ENCODE measurements around the gene HSPA1B.
"Not testable (repeated sequence)": the region's sequence is repeated elsewhere in the genome, so short reads cannot be mapped to it uniquely, and the experiment has no call there.

Gene HSPA1B

DNA sequence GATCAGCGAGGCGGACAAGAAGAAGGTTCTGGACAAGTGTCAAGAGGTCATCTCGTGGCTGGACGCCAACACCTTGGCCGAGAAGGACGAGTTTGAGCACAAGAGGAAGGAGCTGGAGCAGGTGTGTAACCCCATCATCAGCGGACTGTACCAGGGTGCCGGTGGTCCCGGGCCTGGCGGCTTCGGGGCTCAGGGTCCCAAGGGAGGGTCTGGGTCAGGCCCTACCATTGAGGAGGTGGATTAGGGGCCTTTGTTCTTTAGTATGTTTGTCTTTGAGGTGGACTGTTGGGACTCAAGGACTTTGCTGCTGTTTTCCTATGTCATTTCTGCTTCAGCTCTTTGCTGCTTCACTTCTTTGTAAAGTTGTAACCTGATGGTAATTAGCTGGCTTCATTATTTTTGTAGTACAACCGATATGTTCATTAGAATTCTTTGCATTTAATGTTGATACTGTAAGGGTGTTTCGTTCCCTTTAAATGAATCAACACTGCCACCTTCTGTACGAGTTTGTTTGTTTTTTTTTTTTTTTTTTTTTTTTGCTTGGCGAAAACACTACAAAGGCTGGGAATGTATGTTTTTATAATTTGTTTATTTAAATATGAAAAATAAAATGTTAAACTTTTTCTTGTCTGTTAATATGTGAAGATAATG is 2.2 kb downstream of the HSPA1B start:
- no peak for FAIRE-seq
- TF ChIP-seq POLR2A (IDR thresholded peaks at IDR 0.05; ENCODE audit: low read depth, low read length): no peak
- DNase-seq (ENCODE audit: insufficient read length, low spot score): no peak

DNA sequence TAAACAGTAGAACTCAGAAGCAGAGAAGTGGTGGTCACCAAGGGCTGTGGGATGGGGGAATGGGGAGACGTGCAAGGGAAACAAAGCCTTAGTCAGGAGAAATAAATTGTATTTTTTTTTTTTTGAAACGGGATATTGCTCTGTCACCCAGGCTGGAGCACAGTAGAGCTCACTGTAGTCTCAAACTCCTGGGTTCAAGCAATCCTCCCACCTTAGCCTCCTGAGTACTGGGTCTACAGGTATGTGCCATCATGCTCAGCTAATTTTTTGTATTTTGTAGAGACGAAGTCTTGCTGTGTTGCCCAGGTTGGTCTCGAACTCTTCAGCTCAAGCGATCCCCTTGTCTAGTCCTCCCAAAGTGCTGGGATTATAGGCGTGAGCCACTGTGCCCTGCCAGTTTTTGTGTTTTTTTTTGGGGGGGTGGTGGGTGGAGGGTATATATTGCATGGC is 3.4 kb downstream of the HSPA1B start:
- no peak for TF ChIP-seq POLR2A (IDR thresholded peaks at IDR 0.05; ENCODE audit: low read depth, low read length)
- FAIRE-seq: no peak
- DNase-seq (ENCODE audit: insufficient read length, low spot score): no peak

DNA sequence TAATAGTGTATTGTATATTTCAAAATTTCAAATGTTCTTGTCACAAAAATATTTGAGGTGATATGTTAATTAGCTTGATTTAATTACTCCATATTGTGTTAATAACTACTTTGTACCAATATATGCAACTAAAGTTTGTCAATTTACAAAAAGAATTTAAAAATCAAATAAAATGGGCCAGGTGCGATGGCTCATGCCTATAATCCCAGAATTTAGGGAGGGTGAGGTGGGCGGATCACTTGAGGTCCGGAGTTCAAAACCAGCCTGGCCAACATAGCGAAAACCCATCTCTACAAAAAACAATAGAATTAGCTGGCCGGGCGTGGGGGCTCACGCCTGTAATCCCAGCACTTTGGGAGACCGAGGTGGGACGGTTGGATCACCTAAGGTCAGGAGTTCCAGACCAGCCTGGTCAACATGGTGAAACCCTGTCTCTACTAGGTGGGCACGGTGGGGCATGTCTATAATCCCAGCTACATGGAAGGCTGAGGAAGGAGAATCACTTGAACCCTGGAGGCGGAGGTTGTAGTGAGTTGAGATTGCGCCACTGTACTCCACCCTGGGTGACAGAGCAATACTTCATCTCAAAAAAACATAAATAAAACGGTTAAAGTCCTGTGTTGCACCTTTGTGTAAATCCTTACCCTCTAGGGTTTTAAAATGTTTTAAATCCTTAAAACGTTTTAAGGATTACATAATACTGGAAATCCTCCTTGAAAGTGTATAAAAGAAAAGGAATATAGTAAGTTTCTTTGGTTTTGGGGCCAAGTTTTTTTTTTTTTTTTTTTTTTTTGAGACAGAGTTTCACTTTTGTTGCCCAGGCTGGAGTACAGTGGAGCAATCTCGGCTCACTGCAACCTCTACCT is 4.0 kb downstream of the HSPA1B start:
- FAIRE-seq (no peak), DNase-seq (ENCODE audit: insufficient read length, low spot score) (no peak)
- no peak for TF ChIP-seq POLR2A (IDR thresholded peaks at IDR 0.05; ENCODE audit: low read depth, low read length)

DNA sequence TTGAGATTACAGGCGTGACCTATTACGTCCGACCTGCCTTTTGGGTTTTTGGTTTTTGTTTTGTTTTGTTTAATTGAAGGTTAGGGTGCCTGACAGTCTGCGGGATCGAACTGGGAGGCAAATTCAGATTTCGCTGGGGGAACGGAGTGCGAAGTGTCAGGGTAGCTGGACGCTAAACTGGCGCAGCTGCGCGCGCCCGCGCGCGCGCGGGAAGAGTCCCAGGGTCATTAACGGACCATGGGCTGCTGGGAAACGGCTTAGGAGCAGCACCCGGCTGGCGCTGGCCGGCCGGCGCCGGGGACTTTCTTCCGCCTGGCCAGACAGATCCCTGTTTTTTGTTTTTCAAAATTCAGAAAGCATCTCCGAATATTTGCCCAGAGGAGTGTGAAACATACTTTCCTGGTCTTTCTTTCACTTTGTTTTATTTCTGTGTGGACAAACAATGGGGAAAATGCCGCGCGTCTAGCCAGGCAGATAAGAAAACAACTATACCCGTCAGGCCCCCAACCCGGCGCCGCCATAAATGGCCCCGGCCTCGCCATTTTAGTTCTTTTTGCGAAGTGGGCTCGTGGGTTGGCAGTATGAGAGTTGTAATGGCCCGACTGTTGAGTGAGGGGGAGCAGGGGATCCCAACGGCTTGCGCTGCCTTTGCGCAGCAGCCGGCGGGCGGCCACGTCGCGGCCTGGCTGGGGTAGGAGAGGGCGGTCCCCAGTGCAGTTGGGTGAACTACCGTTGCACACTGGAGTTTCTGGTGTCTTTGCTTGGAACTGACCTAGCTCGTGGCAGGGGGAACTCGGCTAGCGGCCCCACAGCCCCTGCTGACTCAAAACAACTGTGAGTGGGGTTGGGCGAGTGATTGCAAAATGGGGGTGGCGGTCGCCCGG is 7.1 kb downstream of the HSPA1B start:
- FAIRE-seq (no peak), DNase-seq (ENCODE audit: insufficient read length, low spot score) (peak; percentile 78)
- peak; percentile 93 for TF ChIP-seq POLR2A (IDR thresholded peaks at IDR 0.05; ENCODE audit: low read depth, low read length)

DNA sequence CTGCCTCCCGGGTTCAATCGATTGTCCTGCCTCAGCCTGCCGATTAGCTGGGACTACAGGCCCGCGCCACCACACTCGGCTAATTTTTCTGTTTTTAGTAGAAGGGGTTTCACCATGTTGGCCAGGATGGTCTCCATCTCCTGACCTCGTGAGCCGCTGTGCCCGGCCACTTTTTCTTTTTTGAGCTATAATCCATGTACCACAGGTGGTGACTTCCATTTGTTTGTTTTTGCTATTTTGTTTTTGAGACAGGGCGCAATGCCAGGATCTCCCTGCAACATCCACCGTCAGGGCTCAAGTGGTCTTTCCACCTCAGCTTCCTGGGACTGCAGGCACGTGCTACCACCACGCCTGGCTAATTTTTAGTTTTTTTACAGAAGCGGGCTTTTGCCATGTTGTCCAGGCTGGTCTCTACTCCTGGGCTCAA is 8.5 kb downstream of the HSPA1B start:
- FAIRE-seq (no peak), DNase-seq (ENCODE audit: insufficient read length, low spot score) (no peak)
- TF ChIP-seq POLR2A (IDR thresholded peaks at IDR 0.05; ENCODE audit: low read depth, low read length): no peak

DNA sequence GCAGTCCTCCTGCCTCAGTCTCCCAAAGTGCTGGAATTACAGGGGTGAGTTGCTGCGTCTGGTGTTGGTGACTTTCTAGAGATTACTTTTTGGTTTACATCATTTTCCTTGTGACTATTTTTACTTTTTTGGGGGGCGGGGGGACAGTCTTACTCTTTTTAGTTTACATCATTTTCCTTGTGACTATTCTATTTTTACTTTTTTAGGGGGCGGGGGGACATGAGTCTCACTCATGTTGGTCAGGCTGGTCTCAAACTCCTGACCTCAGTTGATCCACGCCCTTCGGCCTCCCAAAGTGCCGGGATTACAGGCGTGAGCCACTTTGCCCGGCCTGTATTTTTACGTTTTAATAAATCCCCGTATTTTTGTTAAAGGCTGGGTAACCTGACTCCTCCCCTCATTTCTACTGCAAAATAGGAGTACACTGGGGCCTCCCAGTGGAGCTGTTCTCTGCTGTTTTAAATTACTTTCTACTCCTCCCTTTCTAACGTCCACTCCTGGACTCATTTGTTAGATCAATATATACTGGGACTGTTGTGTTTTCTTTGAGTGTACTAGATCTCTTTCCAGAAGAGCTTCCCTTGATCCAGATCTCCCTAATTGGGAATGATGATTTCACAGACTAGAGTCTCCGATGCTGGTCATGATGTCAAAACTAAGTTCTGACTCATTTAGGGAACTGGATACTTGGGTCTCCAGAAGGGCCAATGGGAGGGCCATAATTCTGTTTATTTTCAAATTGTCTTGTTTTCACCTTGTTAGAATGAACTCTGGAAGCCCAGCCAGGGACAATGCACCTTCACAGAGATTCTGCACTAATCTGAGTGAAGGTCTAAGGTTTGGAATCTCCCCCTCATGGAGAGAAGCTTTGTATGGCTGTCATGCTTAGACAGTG is 9.2 kb downstream of the HSPA1B start:
- DNase-seq (ENCODE audit: insufficient read length, low spot score): no peak
- no peak for TF ChIP-seq POLR2A (IDR thresholded peaks at IDR 0.05; ENCODE audit: low read depth, low read length)
- FAIRE-seq: no peak

DNA sequence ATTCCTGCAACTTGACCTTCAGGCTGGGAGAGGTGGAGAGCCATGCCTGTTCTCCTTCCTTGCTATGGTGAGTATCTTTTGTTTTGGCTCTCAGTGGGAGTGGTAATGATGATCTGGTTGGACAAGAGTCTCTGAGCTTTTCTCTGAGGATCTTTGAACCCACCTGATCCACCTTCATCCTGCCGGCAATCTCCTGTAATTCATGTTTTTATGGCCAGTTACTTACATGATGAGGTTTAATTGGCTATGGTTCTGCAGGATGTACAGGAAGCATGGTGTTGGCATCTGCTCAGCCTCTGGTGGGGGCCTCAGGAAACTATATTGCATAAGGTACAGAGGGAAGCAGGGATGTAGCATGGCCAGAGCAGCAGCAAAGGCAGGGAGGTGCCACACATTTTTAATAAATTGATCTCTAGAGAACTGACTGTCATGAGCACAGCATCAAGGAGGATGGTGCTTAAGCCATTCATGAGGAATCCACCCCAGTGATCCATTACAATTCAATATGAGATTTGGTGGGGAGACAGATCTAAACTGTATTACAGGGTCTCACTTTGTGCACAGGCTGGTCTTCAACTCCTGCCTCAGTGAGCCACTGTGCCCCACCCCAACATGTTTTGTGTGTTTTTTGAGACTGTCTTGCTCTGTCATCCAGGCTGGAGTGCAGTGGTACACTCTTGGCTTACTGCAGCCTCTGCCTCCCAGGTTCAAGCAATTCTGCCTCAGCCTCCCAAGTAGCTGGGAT is 10.0 kb downstream of the HSPA1B start:
- no peak for FAIRE-seq
- TF ChIP-seq POLR2A (IDR thresholded peaks at IDR 0.05; ENCODE audit: low read depth, low read length): no peak
- DNase-seq (ENCODE audit: insufficient read length, low spot score): no peak

DNA sequence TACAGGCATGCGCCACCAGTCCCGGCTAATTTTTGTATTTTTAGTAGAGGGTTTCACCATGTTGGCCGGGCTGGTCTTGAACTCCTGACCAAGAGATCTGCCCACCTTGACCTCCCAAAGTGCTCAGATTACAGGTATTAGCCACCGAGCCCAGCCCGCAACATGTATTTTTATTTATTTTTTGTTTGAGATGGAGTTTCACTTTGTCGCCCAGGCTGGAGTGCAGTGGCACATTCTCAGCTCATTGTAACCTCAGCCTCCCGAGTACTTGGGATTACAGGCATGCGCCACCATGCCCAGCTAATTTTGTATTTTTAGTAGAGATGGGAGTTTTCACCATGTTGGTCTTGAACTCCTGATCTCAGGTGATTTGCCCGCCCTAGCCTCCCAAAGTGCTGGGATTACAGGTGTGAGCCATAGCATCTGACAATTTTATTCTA is 10.6 kb downstream of the HSPA1B start:
- not testable (repeated sequence) for DNase-seq (ENCODE audit: insufficient read length, low spot score); FAIRE-seq

DNA sequence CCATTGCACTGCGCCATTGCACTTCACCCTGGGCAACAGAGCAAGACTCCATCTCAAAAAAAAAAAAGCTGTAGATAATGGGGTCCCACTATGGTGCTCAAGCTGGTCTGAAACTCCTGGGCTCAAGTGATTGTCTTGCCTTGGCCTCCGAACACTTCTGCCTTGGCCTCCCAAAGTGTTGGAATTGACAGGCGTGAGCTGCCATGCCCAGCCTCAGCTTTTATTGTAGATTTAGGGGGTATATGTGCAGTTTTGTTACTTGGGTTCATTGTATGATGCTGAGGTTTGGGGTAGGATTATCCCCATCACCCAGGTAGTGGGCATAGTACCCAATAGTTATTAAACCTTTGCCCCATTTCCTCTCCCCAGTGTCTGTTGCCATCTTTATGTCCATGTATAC is 11.4 kb downstream of the HSPA1B start:
- DNase-seq (ENCODE audit: insufficient read length, low spot score): no peak
- no peak for FAIRE-seq
- no peak for TF ChIP-seq POLR2A (IDR thresholded peaks at IDR 0.05; ENCODE audit: low read depth, low read length)

DNA sequence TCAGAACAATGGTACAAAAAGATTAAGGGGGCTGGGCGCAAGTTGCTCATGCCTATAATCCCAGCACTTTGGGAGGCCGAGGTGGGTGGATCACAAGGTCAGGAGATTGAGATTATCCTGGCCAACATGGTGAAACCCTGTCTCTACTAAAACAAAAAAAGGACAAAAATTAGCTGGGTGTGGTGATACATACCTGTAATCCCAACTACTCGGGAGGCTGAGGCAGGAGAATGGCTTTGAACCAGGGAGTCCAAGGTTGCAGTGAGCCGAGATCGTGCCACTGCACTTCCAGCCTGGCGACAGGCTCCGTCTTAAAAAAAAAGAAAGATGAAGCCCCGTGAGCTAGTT is 12.2 kb downstream of the HSPA1B start:
- not testable (repeated sequence) for DNase-seq (ENCODE audit: insufficient read length, low spot score); FAIRE-seq

DNA sequence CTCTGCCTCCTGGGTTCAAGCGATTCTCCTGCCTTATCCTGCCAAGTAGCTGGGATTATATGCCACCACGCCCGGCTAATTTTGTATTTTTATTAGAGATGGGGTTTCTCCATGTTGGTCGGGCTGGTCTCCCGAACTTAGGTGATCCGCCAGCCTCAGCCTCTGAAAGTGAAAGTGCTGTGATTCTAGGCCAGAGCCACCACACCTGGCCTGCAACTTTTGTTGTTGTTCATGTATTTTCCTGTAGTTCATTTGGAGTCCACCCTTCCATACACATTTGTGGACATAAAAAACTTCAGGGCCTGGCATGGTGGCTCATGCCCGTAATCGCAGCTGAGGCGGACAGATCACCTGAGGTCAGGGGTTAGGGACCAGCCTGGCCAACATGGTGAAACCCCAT is 14.5 kb downstream of the HSPA1B start:
- DNase-seq (ENCODE audit: insufficient read length, low spot score): no peak
- no peak for FAIRE-seq
- no peak for TF ChIP-seq POLR2A (IDR thresholded peaks at IDR 0.05; ENCODE audit: low read depth, low read length)

DNA sequence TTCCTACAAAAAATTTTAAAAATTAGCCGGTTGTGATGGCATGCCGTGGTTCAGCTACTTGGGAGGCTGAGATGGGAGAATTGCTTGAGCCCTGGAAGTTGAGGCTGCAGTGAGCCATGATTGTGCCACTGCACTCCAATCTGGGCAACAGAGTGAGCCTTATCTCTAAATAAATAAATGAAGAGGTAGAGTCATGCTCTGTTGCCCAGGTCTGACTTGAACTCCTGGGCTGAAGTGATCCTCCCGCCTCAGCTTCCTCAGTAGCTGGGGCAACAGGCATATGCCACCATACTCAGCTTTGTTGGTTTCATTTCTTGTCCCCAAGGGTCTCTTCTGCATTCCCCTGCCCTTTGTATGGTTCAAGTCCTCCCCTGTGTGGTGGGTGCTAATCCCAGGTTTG is 17.0 kb downstream of the HSPA1B start:
- TF ChIP-seq POLR2A (IDR thresholded peaks at IDR 0.05; ENCODE audit: low read depth, low read length): no peak
- FAIRE-seq (no peak), DNase-seq (ENCODE audit: insufficient read length, low spot score) (no peak)

All from H54 (cell line).